HT-29 (cell line): Measurements from ENCODE around the gene RSPH9. TPM values are rescaled to one million over a fixed set of nuclear protein-coding genes. Genes with fewer than 3 reads are reported as not detected.

Experiments
- DNase-seq: peaks from one replicate; pipeline ENCODE4 v3.0.0-alpha.2; 2015; ENCODE audit warnings: low spot score
- total RNA-seq: library from RNA; depleted of rRNA; stranded (reverse); fragments of >200 nt; shearing (Covaris generic); gene quantifications from 2 replicates; pipeline ENCODE4 v1.2.3, GENCODE V29; 2014

The RSPH9 gene
- total RNA-seq, 1 experiment from 2014 or later, result not detected

GRCh38 chr6:43668151-43669028 lies 23.6 kb downstream of the RSPH9 start:
- peak; percentile 74 for DNase-seq

GRCh38 chr6:43669050-43669921 lies 24.4 kb downstream of the RSPH9 start:
- no peak for DNase-seq

DNA sequence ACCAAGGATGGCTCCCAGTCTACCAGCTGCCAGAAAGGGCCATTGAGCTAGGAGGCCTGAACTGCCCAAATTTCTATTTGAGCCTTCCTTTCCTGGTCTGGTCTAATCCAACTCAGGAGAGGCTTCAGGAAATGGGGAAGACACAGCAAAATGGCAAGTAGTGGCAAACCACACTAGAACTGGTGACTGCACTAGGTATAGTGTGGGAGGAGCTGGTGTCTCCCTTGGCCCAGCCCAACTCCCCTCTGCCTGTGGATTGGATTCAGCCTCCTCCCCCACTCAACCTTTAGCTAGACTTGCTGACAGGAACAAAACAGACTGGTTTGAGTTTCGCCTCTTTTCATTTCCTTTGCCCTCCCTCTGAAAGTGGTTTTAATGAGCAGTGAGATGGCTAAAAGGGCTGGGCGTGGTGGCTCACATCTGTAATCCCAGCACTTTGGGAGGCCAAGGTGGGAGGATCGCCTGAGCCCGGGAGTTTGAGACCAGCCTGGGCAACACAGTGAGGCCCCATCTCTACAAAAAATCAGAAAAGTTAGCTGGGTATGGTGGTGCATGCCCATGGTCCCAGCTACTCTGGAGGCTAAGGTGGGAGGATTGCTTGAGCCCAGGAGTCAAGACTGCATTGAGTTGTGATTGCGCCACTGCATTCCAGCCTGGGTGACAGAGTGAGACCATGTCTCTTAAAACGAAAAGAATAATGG lies 25.2 kb downstream of the RSPH9 start:
- DNase-seq, result peak; percentile 27

DNA sequence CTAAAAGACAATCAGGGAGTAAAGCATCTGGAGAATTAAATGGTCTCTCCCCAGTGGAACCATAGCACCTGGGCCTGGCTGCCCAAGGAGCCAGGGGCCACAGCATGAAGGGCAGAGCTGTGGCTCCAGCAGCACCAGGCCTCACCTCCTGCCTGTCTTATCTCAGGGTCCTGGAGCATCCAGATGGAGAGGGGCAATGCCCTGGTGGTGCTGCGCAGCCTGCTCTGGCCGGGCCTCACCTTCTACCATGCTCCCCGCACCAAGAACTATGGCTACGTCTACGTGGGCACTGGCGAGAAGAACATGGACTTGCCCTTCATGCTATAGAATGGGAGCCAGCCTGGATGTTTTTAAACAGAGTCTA lies 25.8 kb downstream of the RSPH9 start:
- no peak for DNase-seq

DNA sequence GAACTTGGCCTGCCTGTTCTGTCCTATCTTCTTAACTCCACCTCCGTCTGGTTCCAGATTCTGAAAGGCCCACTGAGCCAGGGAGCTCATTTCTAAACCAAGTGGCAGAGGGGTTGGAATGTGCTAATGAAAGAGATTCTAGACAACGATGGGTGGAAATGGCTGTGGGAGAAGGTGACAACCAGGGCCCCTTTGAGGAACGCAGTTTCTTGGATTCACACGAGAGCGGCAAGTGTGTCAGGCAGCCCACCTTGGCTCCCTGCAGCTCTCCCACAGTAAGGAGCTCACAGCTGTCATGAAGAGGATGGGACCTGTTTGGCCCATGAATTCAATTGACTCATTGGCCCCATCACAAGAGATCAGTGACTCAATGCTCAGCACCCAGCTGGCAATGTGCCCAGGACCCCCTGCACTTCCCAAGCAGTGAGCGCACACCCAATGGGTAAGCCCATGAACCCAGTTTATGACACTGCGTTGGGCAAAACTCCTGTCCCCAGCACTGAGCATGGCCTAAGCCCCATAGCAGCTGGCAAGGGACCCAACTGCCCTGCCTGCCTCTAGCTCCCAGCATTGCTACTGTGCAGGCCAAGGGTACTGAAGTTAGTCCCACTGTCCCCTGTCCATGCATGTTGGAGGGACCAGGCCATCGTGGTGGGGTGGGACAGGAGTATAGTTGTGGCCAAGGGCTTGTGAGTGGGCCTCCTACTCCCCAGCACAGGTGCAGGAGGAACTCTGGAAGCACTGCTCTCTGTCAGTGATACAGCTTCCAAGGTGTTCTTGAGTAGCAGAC lies 26.4 kb downstream of the RSPH9 start:
- no peak for DNase-seq

GRCh38 chr6:43671801-43672690 lies 27.2 kb downstream of the RSPH9 start:
- no peak for DNase-seq

GRCh38 chr6:43673444-43674084 lies 28.7 kb downstream of the RSPH9 start:
- DNase-seq, result no peak

DNA sequence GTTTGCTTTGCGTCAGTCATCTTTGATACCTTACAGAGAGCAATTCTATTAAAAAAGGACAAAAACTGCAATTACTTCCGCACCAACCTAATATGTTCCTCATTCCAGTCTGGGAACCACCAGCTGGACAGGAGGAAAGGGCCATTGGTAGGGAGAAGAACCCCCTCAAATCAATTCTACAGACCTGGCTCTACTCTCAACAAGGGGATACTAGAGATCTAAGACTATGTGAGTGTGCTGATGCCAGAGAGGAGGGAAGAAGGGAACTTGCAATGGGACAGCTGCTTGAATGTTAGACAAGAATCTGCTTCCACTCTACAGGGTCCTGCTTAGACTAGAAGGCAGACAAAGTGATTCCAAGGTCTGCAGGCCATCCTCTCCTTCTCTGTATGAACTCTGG lies 29.5 kb downstream of the RSPH9 start:
- no peak for DNase-seq

DNA sequence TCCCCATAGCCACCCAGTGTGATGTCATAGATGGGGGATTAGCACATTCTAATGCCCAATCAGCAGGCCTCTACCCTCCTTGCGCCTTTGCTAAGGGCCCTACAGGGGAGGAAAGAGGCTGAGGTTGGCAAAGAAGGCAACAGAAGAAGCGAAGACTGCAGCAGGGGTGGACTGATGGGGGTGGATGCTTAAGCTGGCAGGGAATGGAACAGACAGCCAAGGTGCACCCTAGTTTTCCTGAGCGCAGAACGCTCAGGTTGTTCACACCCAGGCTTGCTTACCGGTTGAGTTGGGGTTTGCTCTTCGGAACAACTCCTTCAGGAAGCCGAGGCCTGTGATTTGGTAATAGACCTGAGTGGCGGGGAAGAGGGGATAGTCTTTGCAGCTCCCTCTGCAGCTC lies 30.1 kb downstream of the RSPH9 start:
- no peak for DNase-seq

GRCh38 chr6:43676962-43677606 lies 32.2 kb downstream of the RSPH9 start:
- no peak for DNase-seq

GRCh38 chr6:43677759-43678158 lies 32.9 kb downstream of the RSPH9 start:
- DNase-seq, result no peak

- DNase-seq, result no peak
Observed at GRCh38 chr6:43678341-43678740, 33.5 kb downstream of the RSPH9 start.

GRCh38 chr6:43679057-43679456 lies 34.2 kb downstream of the RSPH9 start:
- DNase-seq, result no peak

GRCh38 chr6:43680308-43681200 lies 35.7 kb downstream of the RSPH9 start:
- no peak for DNase-seq

DNA sequence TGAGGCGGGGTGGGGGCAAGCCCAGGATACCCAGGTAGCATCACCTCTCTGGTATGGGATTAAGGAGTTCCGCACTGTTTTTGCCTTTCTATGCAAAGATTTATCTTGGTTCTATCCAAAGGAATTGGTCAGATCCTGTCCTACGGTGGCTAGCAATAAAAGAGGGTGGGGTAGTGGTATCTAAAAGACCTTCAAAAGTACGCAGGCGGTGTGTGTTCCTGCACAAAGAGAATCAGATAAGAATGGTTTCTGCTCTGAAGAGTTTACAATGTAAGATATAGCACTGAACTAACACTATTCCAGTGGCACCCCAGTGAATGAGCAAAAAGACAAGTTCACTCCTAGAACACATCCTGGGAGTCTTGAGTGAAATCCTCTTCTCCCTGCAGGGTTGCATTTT lies 36.5 kb downstream of the RSPH9 start:
- DNase-seq, result no peak

DNA sequence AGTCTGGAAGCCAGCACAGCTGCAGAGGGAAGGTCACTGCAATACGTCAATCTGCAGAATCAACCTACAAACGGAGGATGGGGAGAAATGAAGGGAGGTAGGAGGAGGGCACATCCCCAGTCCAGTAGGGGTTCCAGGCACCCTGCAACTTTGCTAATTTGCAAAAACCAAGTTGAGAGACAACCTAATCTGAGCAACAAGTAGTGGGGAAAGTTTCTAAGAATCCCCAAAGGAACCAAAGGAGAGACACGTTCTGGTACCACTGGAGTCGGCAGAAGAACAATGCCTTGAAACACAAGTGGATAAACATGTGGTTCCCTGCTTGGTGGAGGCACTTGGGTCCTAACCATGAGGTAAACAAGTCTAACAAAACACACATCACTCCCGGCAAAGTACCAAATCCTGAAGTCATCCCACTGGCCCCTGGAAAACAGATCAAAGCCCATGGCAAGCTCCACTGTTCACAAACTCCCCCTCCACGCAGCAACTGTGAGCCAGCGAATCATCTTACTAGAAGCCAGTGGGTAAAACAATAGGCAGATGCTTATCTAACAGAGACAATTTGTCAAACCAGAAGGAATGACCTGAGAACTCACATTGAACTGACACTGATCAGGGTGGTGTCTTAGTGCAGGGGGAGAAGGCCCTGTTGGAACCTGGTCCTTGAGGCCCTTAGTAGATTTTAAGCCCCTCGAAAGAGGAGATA lies 38.0 kb downstream of the RSPH9 start:
- no peak for DNase-seq

GRCh38 chr6:43683708-43684455 lies 39.0 kb downstream of the RSPH9 start:
- DNase-seq, result no peak
